ENCODE measurements around the gene TFAP2B. TPM values are rescaled to one million over a fixed set of nuclear protein-coding genes. Genes with fewer than 3 reads are reported as not detected.

Gene TFAP2B
- total RNA-seq, 1 experiment from 2014 or later, result not detected

DNA sequence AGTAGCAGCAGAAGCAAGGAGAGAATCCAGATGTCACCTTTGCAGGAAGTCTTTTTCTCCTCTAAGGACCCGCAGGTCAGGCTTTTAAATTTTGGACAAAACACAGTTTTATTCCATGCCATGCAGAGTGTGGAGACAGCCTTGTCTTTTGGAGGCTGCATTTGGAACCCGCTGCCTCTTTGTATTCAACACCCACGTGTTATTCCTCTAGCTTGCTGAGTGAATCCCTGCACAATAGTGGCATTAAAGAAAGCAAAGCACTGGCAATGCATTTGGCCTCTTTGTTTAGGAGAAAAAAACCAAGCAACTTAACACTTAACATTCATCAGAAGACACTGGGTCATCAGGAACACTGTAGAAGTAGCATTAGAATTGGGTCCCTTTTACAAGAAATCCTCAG lies 43.5 kb downstream of the TFAP2B start:
- no peak overlapping the region for H4K8ac ChIP-seq (replicated peaks; ENCODE audit: insufficient read length, low read depth, low read length)
- no peaks in the 10 kb centered on the region; a peak in 1 of 5 replicates for H3K9me3 Mint-ChIP-seq
- no peaks in the 10 kb centered on the region for H3K36me3 Mint-ChIP-seq (ENCODE audit: insufficient read depth in 1 of 3, low read depth in 3 of 3)
- peaks cover 27% of the 10 kb centered on the region for H3K27me3 Mint-ChIP-seq (ENCODE audit: low read depth)
- no peak overlapping the region for H4K5ac ChIP-seq (ENCODE audit: insufficient read length, low read depth, low read length)
- no peak overlapping the region for H2BK20ac ChIP-seq (ENCODE audit: low read depth, low read length, poor library complexity, severe bottlenecking)
- H3K79me1 ChIP-seq (ENCODE audit: insufficient read depth, low read depth, low read length, poor library complexity, severe bottlenecking), result no peaks in the 10 kb centered on the region
- no peak overlapping the region for H3K4me2 ChIP-seq (ENCODE audit: insufficient read depth, insufficient read length, low read length)
- H3K18ac ChIP-seq (ENCODE audit: insufficient read length, low read depth, low read length), result no peak overlapping the region
- no peak overlapping the region for H2BK15ac ChIP-seq (ENCODE audit: low read depth, low read length)
- no peak overlapping the region for H3K4ac ChIP-seq (ENCODE audit: low read depth, low read length)
- H2BK120ac ChIP-seq (ENCODE audit: low read depth, low read length, poor library complexity, severe bottlenecking), result no peak overlapping the region
- H3K23me2 ChIP-seq (ENCODE audit: insufficient read length, low read depth, low read length, poor library complexity, severe bottlenecking), result no peaks in the 10 kb centered on the region
- H3K9ac ChIP-seq (ENCODE audit: extremely low read depth, insufficient read length, low read length), result no peak overlapping the region
- no peaks in the 10 kb centered on the region for H3K79me2 ChIP-seq (ENCODE audit: insufficient read depth, low read length)
- no peak overlapping the region for H2AFZ ChIP-seq (ENCODE audit: low read length)
- no peaks in the 10 kb centered on the region for H3K27me3 ChIP-seq (ENCODE audit: insufficient read depth, low read length)
- no peak for DNase-seq
- no peak overlapping the region for H2BK12ac ChIP-seq (ENCODE audit: insufficient read length, low read depth, low read length)
- TF ChIP-seq, protein P1, sequence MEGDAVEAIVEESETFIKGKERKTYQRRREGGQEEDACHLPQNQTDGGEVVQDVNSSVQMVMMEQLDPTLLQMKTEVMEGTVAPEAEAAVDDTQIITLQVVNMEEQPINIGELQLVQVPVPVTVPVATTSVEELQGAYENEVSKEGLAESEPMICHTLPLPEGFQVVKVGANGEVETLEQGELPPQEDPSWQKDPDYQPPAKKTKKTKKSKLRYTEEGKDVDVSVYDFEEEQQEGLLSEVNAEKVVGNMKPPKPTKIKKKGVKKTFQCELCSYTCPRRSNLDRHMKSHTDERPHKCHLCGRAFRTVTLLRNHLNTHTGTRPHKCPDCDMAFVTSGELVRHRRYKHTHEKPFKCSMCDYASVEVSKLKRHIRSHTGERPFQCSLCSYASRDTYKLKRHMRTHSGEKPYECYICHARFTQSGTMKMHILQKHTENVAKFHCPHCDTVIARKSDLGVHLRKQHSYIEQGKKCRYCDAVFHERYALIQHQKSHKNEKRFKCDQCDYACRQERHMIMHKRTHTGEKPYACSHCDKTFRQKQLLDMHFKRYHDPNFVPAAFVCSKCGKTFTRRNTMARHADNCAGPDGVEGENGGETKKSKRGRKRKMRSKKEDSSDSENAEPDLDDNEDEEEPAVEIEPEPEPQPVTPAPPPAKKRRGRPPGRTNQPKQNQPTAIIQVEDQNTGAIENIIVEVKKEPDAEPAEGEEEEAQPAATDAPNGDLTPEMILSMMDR (conservative IDR thresholded peaks at IDR 0.05), result no peak
- no peak overlapping the region for H3K27ac ChIP-seq (ENCODE audit: insufficient read length, low read depth, low read length)
- H3T11ph ChIP-seq (ENCODE audit: low read length), result no peak overlapping the region
- no peak overlapping the region for H3K56ac ChIP-seq (ENCODE audit: insufficient read length, low read depth, low read length)
- H3K4me1 Mint-ChIP-seq, result peaks cover 14 to 18% of the 10 kb centered on the region in 2 experiments
- no peaks in the 10 kb centered on the region for H3K9me3 ChIP-seq (ENCODE audit: control insufficient read depth, low read depth, low read length)
- H4K20me1 ChIP-seq (ENCODE audit: control insufficient read depth, insufficient read depth, insufficient read length), result no peaks in the 10 kb centered on the region
- H4K91ac ChIP-seq (ENCODE audit: insufficient read length, low read depth, low read length), result no peak overlapping the region
- no peaks in the 10 kb centered on the region for H3K4me1 ChIP-seq (ENCODE audit: insufficient read depth, low read length)
- no peak overlapping the region for H2BK5ac ChIP-seq (ENCODE audit: insufficient read length, low read length)
- H3K4me3 Mint-ChIP-seq, result no peak overlapping the region
- no CpG with 5 or more reads among the region's 3 CpGs for WGBS (ENCODE audit: extremely low coverage, insufficient read length, low lambda C conversion rate)
- no peak overlapping the region for H3K14ac ChIP-seq (ENCODE audit: insufficient read depth, low read length)
- no peak overlapping the region for H2AK5ac ChIP-seq (ENCODE audit: insufficient read length, low read length)
- H3K27ac Mint-ChIP-seq, result no peak overlapping the region
- H3K23ac ChIP-seq (ENCODE audit: insufficient read length, low read depth, low read length), result no peak overlapping the region

Measured in H9 (cell line).